Activated CD4-positive, alpha-beta memory T cell treated with anti-CD3 and anti-CD28 coated beads for 36 hours (primary cell): Measurements from ENCODE around the gene PLCH1. TPM values are rescaled to one million over a fixed set of nuclear protein-coding genes. Genes with fewer than 3 reads are reported as not detected.

ENCODE experiments used
- CTCF ChIA-PET: fragments of 350-600 bp; sonication (Branson Sonifier 250); formaldehyde crosslinking; loops from one replicate; lab custom pipeline; 2021; ENCODE audit warnings: antibody characterized with exemption, inconsistent platforms; lab: Charles Lee
- POLR2A ChIA-PET: fragments of 350-600 bp; sonication (Branson Sonifier 250); formaldehyde crosslinking; loops from one replicate; lab custom pipeline; 2021; ENCODE audit warnings: antibody characterized with exemption; lab: Charles Lee
- DNase-seq: peaks from one replicate; pipeline ENCODE4 v3.0.0-alpha.2; 2020
- H3K27ac Mint-ChIP-seq: one replicate; pipeline ENCODE4 v1.8.0; 2021; ENCODE audit warnings: mixed read lengths
- H3K27me3 Mint-ChIP-seq: one replicate; pipeline ENCODE4 v1.8.0; 2021; ENCODE audit warnings: mixed read lengths
- H3K36me3 Mint-ChIP-seq: one replicate; pipeline ENCODE4 v1.8.0; 2021; ENCODE audit warnings: mixed read lengths
- H3K4me1 Mint-ChIP-seq: one replicate; pipeline ENCODE4 v1.8.0; 2021; ENCODE audit warnings: low read depth, mixed read lengths
- H3K4me3 Mint-ChIP-seq: one replicate; pipeline ENCODE4 v1.8.0; 2021; ENCODE audit warnings: mild to moderate bottlenecking, mixed read lengths
- H3K9me3 Mint-ChIP-seq: one replicate; pipeline ENCODE4 v1.8.0; 2021; ENCODE audit warnings: mixed read lengths
- intact Hi-C: fragments of 100-400 bp; cut with micrococcal nuclease; formaldehyde crosslinking; loops from one replicate; pipeline ENCODE4 v1.15.1; 2023
- total RNA-seq, 2 experiments: library from RNA; stranded (reverse); gene quantifications; one replicate each; pipeline ENCODE4 v1.2.3, GENCODE V29; 2021

PLCH1 gene
- total RNA-seq, 2 experiments from 2014 or later = 0.10 to 0.12 TPM

DNA sequence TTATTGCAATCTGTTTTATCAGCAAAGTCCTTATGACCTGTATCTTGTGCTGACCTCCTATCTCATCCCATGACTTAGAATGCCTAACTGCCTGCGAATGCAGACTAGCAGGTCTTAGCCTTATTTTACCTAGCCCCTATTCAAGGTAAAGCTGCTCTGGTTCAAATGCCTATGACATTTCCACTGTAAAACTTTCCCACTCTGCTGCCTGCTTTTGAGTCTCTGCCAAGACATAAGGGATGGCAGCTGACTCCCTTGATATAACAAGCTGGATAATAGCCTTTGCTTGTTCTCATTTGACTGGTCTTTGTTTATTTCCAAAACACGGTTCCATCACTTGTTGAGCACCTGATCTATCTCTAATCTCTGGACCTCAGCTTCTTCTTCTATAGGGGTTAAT is 319.5 kb downstream of the PLCH1 start:
- H3K27me3 Mint-ChIP-seq = peaks cover 2% of the 10 kb centered on the region
- CTCF ChIA-PET = no interaction called here
- no peak overlapping the region for H3K27ac Mint-ChIP-seq
- H3K36me3 Mint-ChIP-seq = no peaks in the 10 kb centered on the region
- H3K4me1 Mint-ChIP-seq = no peaks in the 10 kb centered on the region
- H3K4me3 Mint-ChIP-seq = no peak overlapping the region
- POLR2A ChIA-PET = no interaction called here
- intact Hi-C loops = no loop called here
- peaks cover 7% of the 10 kb centered on the region for H3K9me3 Mint-ChIP-seq
- no peak for DNase-seq

DNA sequence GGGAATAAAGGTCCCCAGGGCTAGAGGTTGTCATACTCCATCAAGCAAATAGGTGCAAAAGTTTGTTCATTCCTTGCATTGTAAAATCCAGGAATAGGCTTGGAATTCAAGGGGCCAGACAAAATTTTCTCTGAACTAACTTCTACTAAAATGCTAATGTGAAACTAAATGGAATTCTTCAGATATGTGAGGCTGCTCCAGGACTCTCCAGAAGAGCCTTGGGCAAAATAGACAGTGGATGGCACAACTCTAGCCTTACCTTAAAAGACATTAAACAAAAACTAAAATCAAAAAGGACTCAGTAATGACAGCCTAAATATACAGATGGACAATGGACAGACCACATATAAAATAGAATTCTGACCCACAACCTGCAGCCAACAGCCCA is 320.6 kb downstream of the PLCH1 start:
- intact Hi-C loops = no loop called here
- DNase-seq = no peak
- POLR2A ChIA-PET = no interaction called here
- Mint-ChIP-seq H3K4me1 (no peaks in the 10 kb centered on the region), H3K27ac (no peak overlapping the region), H3K4me3 (no peak overlapping the region), H3K36me3 (no peaks in the 10 kb centered on the region), H3K9me3 (peaks cover 7% of the 10 kb centered on the region), H3K27me3 (peaks cover 2% of the 10 kb centered on the region)
- CTCF ChIA-PET = no interaction called here

GRCh38 chr3:155423526-155424322 is 321.1 kb downstream of the PLCH1 start:
- Mint-ChIP-seq H3K4me1 (no peaks in the 10 kb centered on the region), H3K27ac (no peak overlapping the region), H3K4me3 (no peak overlapping the region), H3K27me3 (peaks cover 2% of the 10 kb centered on the region), H3K9me3 (peaks cover 5% of the 10 kb centered on the region), H3K36me3 (no peaks in the 10 kb centered on the region)
- CTCF ChIA-PET = no interaction called here
- POLR2A ChIA-PET = no interaction called here
- intact Hi-C loops = no loop called here
- no peak for DNase-seq

- Mint-ChIP-seq H3K27me3 (peaks cover 2% of the 10 kb centered on the region), H3K9me3 (no peaks in the 10 kb centered on the region), H3K36me3 (no peaks in the 10 kb centered on the region), H3K27ac (no peak overlapping the region), H3K4me3 (no peak overlapping the region), H3K4me1 (no peaks in the 10 kb centered on the region)
- intact Hi-C loops = no loop called here
- ChIA-PET POLR2A (no interaction called here), CTCF (no interaction called here)
- no peak for DNase-seq
Observed at GRCh38 chr3:155420881-155421486, 323.9 kb downstream of the PLCH1 start.

DNA sequence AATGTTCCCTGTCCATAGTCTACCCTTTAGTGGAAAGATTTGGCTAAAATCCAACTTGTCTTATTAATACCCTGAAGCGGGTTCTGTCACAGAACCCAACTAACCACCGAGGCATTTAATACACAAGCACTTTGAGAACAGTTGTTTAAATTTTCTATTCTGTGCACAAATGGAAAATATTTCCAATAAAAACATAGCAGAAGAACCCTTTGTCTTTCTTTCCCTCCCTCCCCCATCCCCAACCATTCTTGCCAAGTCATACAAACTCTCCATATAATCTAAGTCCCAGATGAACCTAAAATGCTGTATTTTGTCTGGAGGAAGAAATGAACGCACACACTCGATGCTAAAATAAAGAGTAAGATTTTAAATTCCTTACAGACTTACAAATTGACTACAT is 324.5 kb downstream of the PLCH1 start:
- H3K36me3 Mint-ChIP-seq = no peaks in the 10 kb centered on the region
- DNase-seq = no peak
- H3K27ac Mint-ChIP-seq = no peak overlapping the region
- no peak overlapping the region for H3K4me3 Mint-ChIP-seq
- peaks cover 2% of the 10 kb centered on the region for H3K27me3 Mint-ChIP-seq
- H3K4me1 Mint-ChIP-seq = no peaks in the 10 kb centered on the region
- CTCF ChIA-PET = no interaction called here
- no peaks in the 10 kb centered on the region for H3K9me3 Mint-ChIP-seq
- POLR2A ChIA-PET = no interaction called here
- intact Hi-C loops = no loop called here

DNA sequence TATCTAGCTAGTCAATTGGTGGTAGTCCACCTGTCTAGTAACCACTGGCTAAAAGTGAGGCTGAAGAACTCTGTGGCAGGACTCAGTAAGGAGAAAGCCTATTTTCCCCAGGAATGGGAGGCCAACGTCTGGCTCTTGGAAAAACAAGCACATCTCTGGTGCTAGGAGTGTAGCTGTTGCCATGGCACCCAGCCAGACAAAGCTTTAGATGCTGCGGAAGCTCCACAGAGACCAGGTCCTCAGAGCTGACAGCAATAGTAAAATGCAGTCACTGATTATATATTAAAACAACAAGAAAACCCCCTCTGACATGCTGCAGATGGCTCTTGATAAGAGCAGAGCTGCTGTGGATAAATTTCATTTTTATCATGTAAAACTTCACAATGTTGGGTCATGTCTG is 326.5 kb downstream of the PLCH1 start:
- CTCF ChIA-PET = no interaction called here
- H3K4me1 Mint-ChIP-seq = no peaks in the 10 kb centered on the region
- DNase-seq = no peak
- no peaks in the 10 kb centered on the region for H3K36me3 Mint-ChIP-seq
- H3K27ac Mint-ChIP-seq = no peak overlapping the region
- POLR2A ChIA-PET = no interaction called here
- H3K9me3 Mint-ChIP-seq = no peaks in the 10 kb centered on the region
- intact Hi-C loops = no loop called here
- H3K27me3 Mint-ChIP-seq = peaks cover 2% of the 10 kb centered on the region
- H3K4me3 Mint-ChIP-seq = no peak overlapping the region

GRCh38 chr3:155417119-155417517 is 327.8 kb downstream of the PLCH1 start:
- Mint-ChIP-seq H3K4me1 (no peaks in the 10 kb centered on the region), H3K36me3 (no peaks in the 10 kb centered on the region), H3K4me3 (no peak overlapping the region), H3K27me3 (peaks cover 2% of the 10 kb centered on the region), H3K9me3 (no peaks in the 10 kb centered on the region), H3K27ac (no peak overlapping the region)
- DNase-seq = no peak
- POLR2A ChIA-PET = no interaction called here
- CTCF ChIA-PET = no interaction called here
- intact Hi-C loops = no loop called here

GRCh38 chr3:155416500-155417118 is 328.3 kb downstream of the PLCH1 start:
- Mint-ChIP-seq H3K4me1 (no peaks in the 10 kb centered on the region), H3K9me3 (no peaks in the 10 kb centered on the region), H3K4me3 (no peak overlapping the region), H3K27ac (no peak overlapping the region), H3K27me3 (peaks cover under 1% of the 10 kb centered on the region), H3K36me3 (no peaks in the 10 kb centered on the region)
- ChIA-PET CTCF (no interaction called here), POLR2A (no interaction called here)
- intact Hi-C loops = no loop called here
- no peak for DNase-seq

DNA sequence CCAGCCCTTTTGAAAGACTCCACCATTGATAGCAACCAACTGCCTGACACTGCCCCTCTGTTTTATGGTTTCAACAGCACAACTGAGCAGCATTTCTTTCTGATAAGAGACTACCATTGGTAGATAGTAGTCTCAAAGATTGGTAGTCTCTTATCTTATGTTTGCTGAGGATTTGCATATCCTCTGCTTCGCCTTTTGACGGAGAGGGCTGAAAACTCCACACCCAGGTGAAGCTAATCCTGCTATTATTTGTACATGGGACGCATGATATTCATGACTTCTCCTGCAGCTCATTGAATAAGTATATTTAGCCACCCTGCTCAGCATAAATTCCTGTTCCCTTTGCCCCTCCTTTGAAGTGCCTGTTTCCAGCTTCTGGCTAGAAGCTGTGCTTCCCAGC is 332.0 kb downstream of the PLCH1 start:
- CTCF ChIA-PET = no interaction called here
- POLR2A ChIA-PET = no interaction called here

GRCh38 chr3:155411500-155412223 is 333.2 kb downstream of the PLCH1 start:
- intact Hi-C loops = no loop called here
- Mint-ChIP-seq H3K4me3 (no peak overlapping the region), H3K4me1 (no peaks in the 10 kb centered on the region), H3K27ac (no peak overlapping the region), H3K27me3 (no peaks in the 10 kb centered on the region), H3K36me3 (no peaks in the 10 kb centered on the region), H3K9me3 (no peaks in the 10 kb centered on the region)
- CTCF ChIA-PET = no interaction called here
- DNase-seq = peak; percentile 9
- POLR2A ChIA-PET = no interaction called here

More for the DNA sequence above, 332.0 kb downstream of the PLCH1 start:
- Mint-ChIP-seq H3K9me3 (no peaks in the 10 kb centered on the region), H3K36me3 (no peaks in the 10 kb centered on the region), H3K4me3 (no peak overlapping the region), H3K27ac (no peak overlapping the region), H3K27me3 (no peaks in the 10 kb centered on the region), H3K4me1 (no peaks in the 10 kb centered on the region)
- DNase-seq = no peak
- intact Hi-C loops = no loop called here

DNA sequence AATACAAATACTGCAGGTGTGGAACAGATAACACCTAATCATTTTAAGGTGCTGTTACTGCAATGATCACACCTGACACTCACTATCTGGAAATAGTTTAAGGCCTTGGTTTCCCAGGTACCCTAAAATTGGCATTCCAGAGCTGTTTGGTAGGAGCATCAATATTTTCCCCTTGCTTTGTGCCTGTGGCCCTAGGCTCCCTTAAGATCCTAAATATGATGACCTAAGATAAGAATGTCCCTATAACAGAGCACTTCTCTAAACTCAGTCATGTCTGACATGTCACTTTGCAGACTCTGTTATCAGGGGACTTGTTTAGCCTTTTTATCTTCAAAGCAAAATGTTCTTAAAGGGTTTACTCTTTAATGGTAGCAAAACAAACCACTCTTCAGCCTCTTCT is 335.5 kb downstream of the PLCH1 start:
- Mint-ChIP-seq H3K9me3 (no peaks in the 10 kb centered on the region), H3K4me1 (no peaks in the 10 kb centered on the region), H3K27me3 (no peaks in the 10 kb centered on the region), H3K4me3 (no peak overlapping the region), H3K36me3 (no peaks in the 10 kb centered on the region), H3K27ac (no peak overlapping the region)
- ChIA-PET POLR2A (no interaction called here), CTCF (no interaction called here)
- intact Hi-C loops = no loop called here
- no peak for DNase-seq

- no peak overlapping the region for H3K4me3 Mint-ChIP-seq
- DNase-seq = no peak
- no peaks in the 10 kb centered on the region for H3K4me1 Mint-ChIP-seq
- no peak overlapping the region for H3K27ac Mint-ChIP-seq
- no peaks in the 10 kb centered on the region for H3K9me3 Mint-ChIP-seq
- POLR2A ChIA-PET = no interaction called here
- peaks cover 2% of the 10 kb centered on the region for H3K27me3 Mint-ChIP-seq
- no peaks in the 10 kb centered on the region for H3K36me3 Mint-ChIP-seq
- CTCF ChIA-PET = no interaction called here
- intact Hi-C loops = no loop called here
Observed at GRCh38 chr3:155407971-155408370, 336.9 kb downstream of the PLCH1 start.
